ENCODE measurements around the gene DCUN1D4. TPM values are rescaled to one million over a fixed set of nuclear protein-coding genes. Genes with fewer than 3 reads are reported as not detected.

Gene DCUN1D4
- polyA plus RNA-seq, 1 of the 3 experiments (the other 2 are of a cell fraction), result 42.9 TPM

DNA sequence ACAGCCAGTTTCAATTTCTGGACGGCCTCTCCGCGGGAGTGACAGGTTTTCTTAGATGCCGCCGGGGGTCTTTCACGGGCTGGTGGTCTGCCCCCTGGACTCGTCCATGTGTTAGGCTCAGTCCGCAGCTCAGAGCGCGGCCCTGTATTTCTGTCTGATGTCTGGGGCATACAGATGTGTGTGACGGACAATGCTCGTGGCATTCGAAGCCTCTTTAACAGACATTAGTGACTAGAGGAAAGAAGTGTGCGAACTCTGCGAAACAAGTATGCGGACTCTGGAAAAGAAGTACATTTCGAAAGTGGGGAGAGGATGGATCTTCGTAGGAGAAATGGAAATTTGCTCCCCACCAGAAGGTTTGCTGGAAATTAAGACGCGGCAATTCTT lies 793 bp upstream of the DCUN1D4 start:
- ChIA-PET POLR2A (interaction anchor here (1.3 to 1.4 kb wide), 2 partner anchors 23 to 196 kb away, joined by 5 to 8 read pairs; partner anchors contain the start of gene SGCB), CTCF (interaction anchor here (0.8 to 2.1 kb wide), 3 partner anchors 8 to 12 kb away, joined by 3 to 9 read pairs (median 4); no protein-coding TSS in a partner anchor)
- Histone ChIP-seq H3K4me1 (ENCODE audit: control insufficient read depth in 1 of 2, insufficient read depth in 2 of 2, low read depth in 1 of 2, low read length in 1 of 2) (peaks cover 7 to 11% of the 10 kb centered on the region in 2 experiments; a peak in 2 of 4 replicates), H3F3A (replicated peaks; ENCODE audit: insufficient read depth) (no peaks in the 10 kb centered on the region), H2AFZ (ENCODE audit: low read depth) (peak overlapping the region; percentile 91), H4K20me1 (ENCODE audit: insufficient read depth) (peaks cover 24% of the 10 kb centered on the region), H3K9me2 (no peaks in the 10 kb centered on the region), H3K27ac (ENCODE audit: low read depth in 2 of 2, low read length in 1 of 2) (peak overlapping the region; percentile 58 to 84), H3K9me3 (no peaks in the 10 kb centered on the region), H3K4me3 (ENCODE audit: low read depth in 2 of 2, low read length in 1 of 2) (peak overlapping the region; percentile 75 to 89), H3K79me2 (ENCODE audit: insufficient read depth) (peaks cover 33% of the 10 kb centered on the region), H3K36me3 (replicated peaks in 1 of 2; ENCODE audit: control insufficient read depth in 1 of 2, insufficient read depth in 2 of 2, low read length in 1 of 2) (peaks cover 1 to 6% of the 10 kb centered on the region in 2 experiments), H3K27me3 (ENCODE audit: insufficient read depth) (no peaks in the 10 kb centered on the region), H3K9ac (peak overlapping the region; percentile 60; the same call in 1 of the 2 replicates), H3K4me2 (peak overlapping the region; percentile 93)
- peak; percentile 47 for TF ChIP-seq MAX (IDR thresholded peaks at IDR 0.05; ENCODE audit: low read depth)
- TF ChIP-seq RFX5 (IDR thresholded peaks at IDR 0.05; ENCODE audit: low read length), result no peak
- WGBS (ENCODE audit: low lambda C conversion rate), result 12% methylated on average over 20 of the region's 20 CpGs
- peak; percentile 47 for DNase-seq

- H3K4me1 ChIP-seq (ENCODE audit: control insufficient read depth in 1 of 2, insufficient read depth in 2 of 2, low read depth in 1 of 2, low read length in 1 of 2), result peaks cover 7 to 11% of the 10 kb centered on the region in 2 experiments; a peak in 2 of 4 replicates
- POLR2A ChIA-PET, result interaction anchor here (1.4 kb wide), 1 partner anchor 195 kb away, joined by 8 read pairs; the partner anchor contains the start of gene SGCB
- 1% methylated on average over 30 of the region's 64 CpGs for WGBS (ENCODE audit: low lambda C conversion rate)
- H3K9me3 ChIP-seq, result no peaks in the 10 kb centered on the region
- H3K27ac ChIP-seq (ENCODE audit: low read depth in 2 of 2, low read length in 1 of 2), result peak overlapping the region; percentile 76 to 82
- H3F3A ChIP-seq (replicated peaks; ENCODE audit: insufficient read depth), result no peaks in the 10 kb centered on the region
- CTCF ChIA-PET, result interaction anchor here (2.1 kb wide), 1 partner anchor 11 kb away, joined by 9 read pairs; no protein-coding TSS in a partner anchor
- H2AFZ ChIP-seq (ENCODE audit: low read depth), result no peak overlapping the region
- TF ChIP-seq CHD2 (IDR thresholded peaks at IDR 0.05; ENCODE audit: low read length, partially characterized antibody) (peak; percentile 73), GABPA (IDR thresholded peaks at IDR 0.05; ENCODE audit: low read depth) (no peak)
- H3K36me3 ChIP-seq (replicated peaks in 1 of 2; ENCODE audit: control insufficient read depth in 1 of 2, insufficient read depth in 2 of 2, low read length in 1 of 2), result peaks cover 11 to 13% of the 10 kb centered on the region in 2 experiments
- peak overlapping the region; percentile 75 for H3K9ac ChIP-seq
- H3K4me2 ChIP-seq, result peak overlapping the region; percentile 76
- DNase-seq, result peak; percentile 83
- H3K9me2 ChIP-seq, result no peaks in the 10 kb centered on the region
- peak overlapping the region; percentile 75 to 89 for H3K4me3 ChIP-seq (ENCODE audit: low read depth in 2 of 2, low read length in 1 of 2)
- H3K79me2 ChIP-seq (ENCODE audit: insufficient read depth), result peaks cover 47% of the 10 kb centered on the region
- H4K20me1 ChIP-seq (ENCODE audit: insufficient read depth), result peaks cover 37% of the 10 kb centered on the region
- H3K27me3 ChIP-seq (ENCODE audit: insufficient read depth), result no peaks in the 10 kb centered on the region
Observed at GRCh38 chr4:51843309-51844152, 578 bp downstream of the DCUN1D4 start.

GRCh38 chr4:51844153-51845054 lies 1.5 kb downstream of the DCUN1D4 start:
- Histone ChIP-seq H4K20me1 (ENCODE audit: insufficient read depth) (peaks cover 46% of the 10 kb centered on the region), H3F3A (replicated peaks; ENCODE audit: insufficient read depth) (no peaks in the 10 kb centered on the region), H3K9ac (peak overlapping the region; percentile 75), H3K79me2 (ENCODE audit: insufficient read depth) (peaks cover 56% of the 10 kb centered on the region), H2AFZ (ENCODE audit: low read depth) (peak overlapping the region; percentile 63; the same call in 1 of the 2 replicates), H3K9me3 (no peaks in the 10 kb centered on the region), H3K27ac (ENCODE audit: low read depth in 2 of 2, low read length in 1 of 2) (peak overlapping the region; percentile 76 to 90), H3K4me3 (ENCODE audit: low read depth in 2 of 2, low read length in 1 of 2) (peak overlapping the region; percentile 74 to 89), H3K27me3 (ENCODE audit: insufficient read depth) (no peaks in the 10 kb centered on the region), H3K9me2 (no peaks in the 10 kb centered on the region), H3K4me1 (ENCODE audit: control insufficient read depth in 1 of 2, insufficient read depth in 2 of 2, low read depth in 1 of 2, low read length in 1 of 2) (peaks cover 7 to 15% of the 10 kb centered on the region in 2 experiments; a peak in 2 of 4 replicates), H3K4me2 (peak overlapping the region; percentile 76), H3K36me3 (replicated peaks in 1 of 2; ENCODE audit: control insufficient read depth in 1 of 2, insufficient read depth in 2 of 2, low read length in 1 of 2) (peaks cover 11 to 13% of the 10 kb centered on the region in 2 experiments)
- CTCF ChIA-PET, result no interaction called here
- peak; percentile 82 for DNase-seq
- 2% methylated on average over 10 of the region's 71 CpGs for WGBS (ENCODE audit: low lambda C conversion rate)
- POLR2A ChIA-PET, result no interaction called here
- TF ChIP-seq CHD2 (IDR thresholded peaks at IDR 0.05; ENCODE audit: low read length, partially characterized antibody), result peak; percentile 49
- peak; percentile 62 for TF ChIP-seq ELF1 (IDR thresholded peaks at IDR 0.05)
- 0 out of 2 replicates have a peak, but pooled peaks have one; percentile 34 for TF ChIP-seq FOXJ3 (CRISPR knock-in tag; IDR thresholded peaks at IDR 0.05)
- no peak for TF ChIP-seq CTCF (IDR thresholded peaks at IDR 0.05)
- no peak for TF ChIP-seq GATA2 (CRISPR knock-in tag; IDR thresholded peaks at IDR 0.05)
- TF ChIP-seq YY1 (IDR thresholded peaks at IDR 0.05; ENCODE audit: low read depth), result 0 out of 2 replicates have a peak, but pooled peaks have one; percentile 37
- TF ChIP-seq TAF1 (IDR thresholded peaks at IDR 0.05; ENCODE audit: borderline replicate concordance, low read depth, low read length), result peak; percentile 28; the same call in 1 of the 2 replicates
- TF ChIP-seq USF2 (IDR thresholded peaks at IDR 0.05; ENCODE audit: borderline replicate concordance, low read depth, low read length), result 0 out of 2 replicates have a peak, but pooled peaks have one; percentile 48
- TF ChIP-seq IRF3 (IDR thresholded peaks at IDR 0.05; ENCODE audit: low read depth, low read length), result no peak
